Mesenchymal stem cell (in vitro differentiated cells and primary cell): ENCODE results near the gene SPINDOC.

ENCODE experiments used
- DNase-seq: peaks from one replicate; pipeline ENCODE4 v3.0.0-alpha.2; 2013
- H2AFZ ChIP-seq: one replicate; pipeline ENCODE4 v1.6.1; 2013; ENCODE audit warnings: low read depth, mild to moderate bottlenecking, control low read depth, inconsistent platforms, low read length, moderate library complexity
- H2AK5ac ChIP-seq: 2 replicates; pipeline ENCODE4 v1.6.1; 2013; ENCODE audit warnings: low read length, moderate library complexity, mild to moderate bottlenecking, inconsistent platforms; ENCODE audit not compliant: severe bottlenecking
- H2BK120ac ChIP-seq: one replicate; pipeline ENCODE4 v1.6.1; 2013; ENCODE audit warnings: low read depth, mild to moderate bottlenecking, inconsistent platforms, low read length, moderate library complexity
- H2BK12ac ChIP-seq, 2 experiments: one replicate each; pipeline ENCODE4 v1.6.1; 2013; ENCODE audit warnings: inconsistent platforms in 2 of 2, low read length in 2 of 2, mild to moderate bottlenecking in 2 of 2, moderate library complexity in 2 of 2, control low read depth in 1 of 2
- H2BK15ac ChIP-seq: one replicate; pipeline ENCODE4 v1.6.1; 2013; ENCODE audit warnings: mild to moderate bottlenecking, low read depth, inconsistent platforms; ENCODE audit not compliant: poor library complexity, severe bottlenecking
- H2BK5ac ChIP-seq: 2 replicates; pipeline ENCODE4 v1.6.1; 2013; ENCODE audit warnings: low read depth, mild to moderate bottlenecking, low read length, control low read depth, inconsistent platforms; ENCODE audit not compliant: poor library complexity, severe bottlenecking
- H3K14ac ChIP-seq, 2 experiments: one replicate each; pipeline ENCODE4 v1.6.1; 2013; ENCODE audit warnings: inconsistent platforms in 2 of 2, low read length in 2 of 2, control low read depth in 1 of 2, mild to moderate bottlenecking in 1 of 2, moderate library complexity in 1 of 2
- H3K18ac ChIP-seq, 2 experiments: one replicate each; pipeline ENCODE4 v1.6.1; 2013; ENCODE audit warnings: inconsistent platforms in 2 of 2, low read length in 2 of 2, control low read depth in 1 of 2, low read depth in 1 of 2, mild to moderate bottlenecking in 1 of 2
- H3K23ac ChIP-seq, 2 experiments: one replicate each; pipeline ENCODE4 v1.6.1; 2013; ENCODE audit warnings: inconsistent platforms in 2 of 2, low read length in 2 of 2, mild to moderate bottlenecking in 2 of 2, moderate library complexity in 2 of 2, control low read depth in 1 of 2
- H3K27ac ChIP-seq: 2 replicates; pipeline ENCODE4 v1.5.1; 2013; ENCODE audit warnings: mild to moderate bottlenecking, moderate library complexity, low read length, control low read depth, inconsistent platforms; ENCODE audit not compliant: poor library complexity, severe bottlenecking
- H3K27me3 ChIP-seq, 2 experiments: 2 replicates each; pipeline versions ENCODE4 v1.6.1 to v1.7.0; 2013; ENCODE audit warnings: low read length in 2 of 2, mild to moderate bottlenecking in 2 of 2, moderate library complexity in 2 of 2, control low read depth in 1 of 2, inconsistent platforms in 1 of 2; ENCODE audit not compliant: control insufficient read depth in 1 of 2, insufficient read depth in 1 of 2
- H3K36me3 ChIP-seq, 2 experiments: 2 replicates each; pipeline versions ENCODE4 v1.6.1 to v1.7.0; 2013; ENCODE audit warnings: low read length in 2 of 2, control low read depth in 1 of 2, inconsistent platforms in 1 of 2, low read depth in 1 of 2, mild to moderate bottlenecking in 1 of 2; ENCODE audit not compliant: insufficient read depth in 2 of 2, control insufficient read depth in 1 of 2
- H3K4ac ChIP-seq, 2 experiments: one replicate each; pipeline ENCODE4 v1.6.1; 2013; ENCODE audit warnings: inconsistent platforms in 2 of 2, low read length in 2 of 2, mild to moderate bottlenecking in 2 of 2, moderate library complexity in 2 of 2, control low read depth in 1 of 2, low read depth in 1 of 2
- H3K4me1 ChIP-seq: 2 replicates; pipeline ENCODE4 v1.6.1; 2013; ENCODE audit warnings: low read depth, low read length, control low read depth; ENCODE audit not compliant: control insufficient read depth, insufficient read depth
- H3K4me2 ChIP-seq: 2 replicates; pipeline ENCODE4 v1.6.1; 2013; ENCODE audit warnings: low read length, mild to moderate bottlenecking, inconsistent platforms; ENCODE audit not compliant: poor library complexity, severe bottlenecking
- H3K4me3 ChIP-seq, 2 experiments: 2 replicates each; pipeline versions ENCODE4 v1.5.1 to v1.7.0; 2013; ENCODE audit warnings: low read length in 2 of 2, mild to moderate bottlenecking in 2 of 2, control low read depth in 1 of 2, low read depth in 1 of 2; ENCODE audit not compliant: insufficient read depth in 1 of 2
- H3K79me1 ChIP-seq: replicated peaks from 2 replicates; pipeline ENCODE4 v1.6.1; 2013; ENCODE audit warnings: mild to moderate bottlenecking, control low read depth, low read length, inconsistent platforms; ENCODE audit not compliant: poor library complexity, severe bottlenecking
- H3K9ac ChIP-seq: 2 replicates; pipeline ENCODE4 v1.7.0; 2013; ENCODE audit warnings: mild to moderate bottlenecking, low read length, moderate library complexity
- H3K9me3 ChIP-seq: 2 replicates; pipeline ENCODE4 v1.7.0; 2013; ENCODE audit warnings: mild to moderate bottlenecking, low read length; ENCODE audit not compliant: control insufficient read depth
- H4K8ac ChIP-seq: one replicate; pipeline ENCODE4 v1.6.1; 2013; ENCODE audit warnings: inconsistent platforms, mild to moderate bottlenecking, low read length, moderate library complexity
- H4K91ac ChIP-seq: one replicate; pipeline ENCODE4 v1.6.1; 2013; ENCODE audit warnings: mild to moderate bottlenecking, low read length, inconsistent platforms
- WGBS: methylation state at CpG from one replicate; pipeline ENCODE4 v1.1.7; 2013; ENCODE audit warnings: mixed read lengths; 5-methylcytosine and 5-hydroxymethylcytosine counted together

Gene SPINDOC

DNA sequence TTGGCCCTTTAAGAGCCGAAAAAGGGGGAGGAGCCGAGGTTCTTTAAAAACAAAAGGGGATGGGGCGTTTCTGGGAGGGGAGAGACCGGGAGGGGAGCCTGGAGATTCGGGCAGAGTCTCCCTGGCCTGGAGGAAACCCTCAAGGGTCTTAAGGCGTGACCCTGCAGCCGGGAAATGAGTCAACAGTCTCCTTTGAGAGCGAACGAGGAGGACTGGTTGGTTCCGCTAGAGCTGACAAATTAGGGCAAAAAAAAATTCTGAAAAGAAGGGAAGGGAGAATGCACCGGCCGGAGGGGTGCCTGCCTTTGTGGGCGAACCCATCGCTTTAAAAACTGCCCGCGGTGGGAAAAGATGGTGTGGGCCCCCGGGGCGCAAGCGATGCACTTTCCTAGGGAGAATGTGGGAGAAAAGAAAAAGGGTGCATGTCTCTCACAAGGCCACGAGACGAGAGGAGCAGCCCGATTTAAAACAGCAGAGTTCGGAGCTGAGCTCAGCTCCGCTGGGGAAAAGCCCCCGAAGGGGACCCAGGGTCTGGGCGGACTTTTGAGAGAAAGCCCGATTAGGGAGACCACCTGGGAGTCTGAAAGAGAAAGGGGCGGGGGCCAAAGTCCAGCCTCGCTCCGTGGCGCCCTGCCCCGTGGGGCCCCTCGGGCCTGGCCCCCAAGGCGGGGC, 45.6 kb upstream of the SPINDOC start:
- Histone ChIP-seq H3K9me3 (no peaks in the 10 kb centered on the region), H3K14ac (peak overlapping the region in 1 of 2 experiments; percentile 23), H3K4me3 (peak overlapping the region; percentile 88 to 94), H3K18ac (peak overlapping the region; percentile 28 to 65), H2BK5ac (peak overlapping the region; percentile 84), H2BK120ac (peak overlapping the region; percentile 97), H4K8ac (no peak overlapping the region), H3K4me1 (peaks cover 45% of the 10 kb centered on the region), H2AK5ac (peak overlapping the region; percentile 10), H2BK12ac (no peak overlapping the region), H3K23ac (no peak overlapping the region), H3K9ac (peak overlapping the region; percentile 92), H2AFZ (no peak overlapping the region), H3K79me1 (peaks cover 20% of the 10 kb centered on the region), H3K27me3 (no peaks in the 10 kb centered on the region), H4K91ac (no peak overlapping the region), H2BK15ac (peak overlapping the region; percentile 96), H3K36me3 (peaks cover 0 to 34% of the 10 kb centered on the region in 2 experiments), H3K27ac (peak overlapping the region; percentile 86), H3K4me2 (peak overlapping the region; percentile 94), H3K4ac (peak overlapping the region in 1 of 2 experiments; percentile 22)
- DNase-seq: peak; percentile 84
- under 1% methylated on average over 28 of the region's 34 CpGs for WGBS

- peaks cover 16% of the 10 kb centered on the region for H3K79me1 ChIP-seq
- peaks cover 37% of the 10 kb centered on the region for H3K4me1 ChIP-seq
- peaks cover 0 to 26% of the 10 kb centered on the region in 2 experiments for H3K36me3 ChIP-seq
- H2BK12ac ChIP-seq: peak within 1 kb of the TSS in 1 of 2 experiments; percentile 81
- peak within 1 kb of the TSS; percentile 97 for H2BK120ac ChIP-seq
- peak within 1 kb of the TSS; percentile 86 to 93 for H3K18ac ChIP-seq
- WGBS: 0% methylated on average over 48 of the region's 113 CpGs
- H3K27me3 ChIP-seq: no peaks in the 10 kb centered on the region
- H2BK5ac ChIP-seq: peak within 1 kb of the TSS; percentile 86
- peak within 1 kb of the TSS; percentile 97 for H2BK15ac ChIP-seq
- H3K23ac ChIP-seq: peak within 1 kb of the TSS in 1 of 2 experiments; percentile 49
- peak within 1 kb of the TSS; percentile 79 for H4K91ac ChIP-seq
- peak within 1 kb of the TSS; percentile 94 for H3K4me2 ChIP-seq
- peak within 1 kb of the TSS; percentile 76 to 85 for H3K14ac ChIP-seq
- peak within 1 kb of the TSS; percentile 85 for H4K8ac ChIP-seq
- peak within 1 kb of the TSS; percentile 64 for H2AFZ ChIP-seq
- H3K4ac ChIP-seq: peak within 1 kb of the TSS; percentile 76 to 84
- H3K27ac ChIP-seq: peak within 1 kb of the TSS; percentile 86
- peak; percentile 63 for DNase-seq
- peak within 1 kb of the TSS; percentile 88 to 94 for H3K4me3 ChIP-seq
- peak within 1 kb of the TSS; percentile 92 for H3K9ac ChIP-seq
- H3K9me3 ChIP-seq: no peaks in the 10 kb centered on the region
- peak within 1 kb of the TSS; percentile 10 for H2AK5ac ChIP-seq
Measured at GRCh38 chr11:63768237-63769041, 44.8 kb upstream of the SPINDOC start, which contains the start of gene ZFTA. TSS of gene ZFTA (minus strand) at chr11:63768775. CDS start at chr11:63768622, 153 bp downstream.

GRCh38 chr11:63769042-63769713, 44.1 kb upstream of the SPINDOC start:
- Histone ChIP-seq H3K79me1 (peaks cover 13% of the 10 kb centered on the region), H4K91ac (peak overlapping the region; percentile 79), H3K23ac (peak overlapping the region in 1 of 2 experiments; percentile 49), H4K8ac (peak overlapping the region; percentile 85), H2BK120ac (peak overlapping the region; percentile 97), H3K36me3 (peaks cover 0 to 19% of the 10 kb centered on the region in 2 experiments), H3K27me3 (no peaks in the 10 kb centered on the region), H3K18ac (peak overlapping the region; percentile 86 to 93), H3K4me2 (peak overlapping the region; percentile 94), H3K9me3 (no peaks in the 10 kb centered on the region), H3K4me1 (peaks cover 30% of the 10 kb centered on the region), H3K14ac (peak overlapping the region; percentile 76 to 85), H2BK12ac (peak overlapping the region in 1 of 2 experiments; percentile 81), H3K9ac (peak overlapping the region; percentile 70), H3K4ac (peak overlapping the region; percentile 76 to 84), H3K27ac (no peak overlapping the region), H2AFZ (peak overlapping the region; percentile 64), H2AK5ac (no peak overlapping the region), H2BK15ac (peak overlapping the region; percentile 97), H2BK5ac (peak overlapping the region; percentile 48), H3K4me3 (peak overlapping the region; percentile 73 to 88)
- WGBS: under 1% methylated on average over 67 of the region's 82 CpGs
- peak; percentile 40 for DNase-seq
